Activated CD4-positive, CD25-positive, alpha-beta regulatory T cell treated with anti-CD3 and anti-CD28 coated beads, Interleukin-2, amount 50 U/mL, for 72 hours (primary cell): ENCODE results near the gene CPNE6.

Experiments used
- DNase-seq: peaks from one replicate; pipeline ENCODE4 v3.0.0; 2021

CPNE6 gene

DNA sequence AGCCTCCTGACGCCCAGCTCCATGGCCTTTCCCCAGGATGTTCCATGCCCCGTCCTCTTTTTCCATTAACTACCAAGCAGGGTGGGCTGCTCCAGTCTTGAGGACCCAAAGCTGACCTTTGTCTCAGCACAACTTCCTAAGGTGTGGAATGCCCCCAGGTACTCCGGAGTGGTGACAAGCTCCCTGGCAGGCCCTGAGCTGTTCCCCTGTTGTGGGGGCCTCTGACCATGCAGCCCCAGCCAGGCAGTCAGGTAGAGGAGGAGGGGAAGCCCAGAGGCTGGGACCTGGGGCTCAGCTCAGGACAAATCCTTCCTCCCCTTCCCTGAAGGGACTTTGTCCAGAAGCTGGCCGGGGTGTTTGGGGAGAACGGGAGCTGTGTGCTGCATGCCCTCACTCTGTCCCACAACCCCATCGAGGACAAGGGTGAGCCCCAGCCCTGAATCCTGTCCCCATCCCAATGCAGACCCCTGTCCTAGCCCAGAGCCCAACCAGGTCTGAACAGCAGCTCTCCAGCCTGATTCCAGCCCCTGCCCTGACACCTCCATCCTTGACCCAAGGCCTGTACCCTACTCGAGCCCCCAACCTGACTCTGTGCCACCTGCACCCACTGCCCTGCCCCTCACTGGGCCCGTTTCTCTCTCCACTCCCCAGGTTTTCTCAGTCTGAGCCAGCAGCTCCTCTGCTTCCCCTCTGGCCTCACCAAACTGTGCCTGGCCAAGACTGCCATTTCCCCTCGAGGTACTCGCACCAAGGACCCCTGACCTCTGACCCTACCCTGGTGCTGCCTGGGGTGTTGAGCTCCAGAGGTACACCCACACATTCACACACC lies 15.2 kb upstream of the CPNE6 start:
- DNase-seq, result peak; percentile 22

DNA sequence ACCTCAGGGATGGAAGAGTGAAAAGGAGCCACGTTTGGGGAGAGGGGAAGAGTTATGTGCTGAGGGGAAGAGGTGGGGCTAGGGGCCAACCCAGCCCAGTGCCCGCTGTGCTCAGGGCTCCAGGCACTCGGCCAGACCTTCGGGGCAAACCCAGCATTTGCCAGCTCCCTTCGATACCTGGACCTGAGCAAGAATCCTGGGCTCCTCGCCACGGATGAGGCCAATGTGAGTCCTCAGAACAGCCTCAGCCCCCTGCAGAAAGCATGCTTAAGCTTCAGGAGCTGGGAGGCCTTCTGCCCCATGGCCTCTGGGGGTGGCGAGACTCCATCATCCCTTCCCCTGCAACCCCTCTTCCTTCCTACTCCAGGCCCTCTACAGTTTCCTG lies 14.6 kb upstream of the CPNE6 start:
- peak; percentile 26 for DNase-seq

- DNase-seq, result peak; percentile 25
These were observed 14.1 kb upstream of the CPNE6 start for GRCh38 chr14:24057271-24057670.

DNA sequence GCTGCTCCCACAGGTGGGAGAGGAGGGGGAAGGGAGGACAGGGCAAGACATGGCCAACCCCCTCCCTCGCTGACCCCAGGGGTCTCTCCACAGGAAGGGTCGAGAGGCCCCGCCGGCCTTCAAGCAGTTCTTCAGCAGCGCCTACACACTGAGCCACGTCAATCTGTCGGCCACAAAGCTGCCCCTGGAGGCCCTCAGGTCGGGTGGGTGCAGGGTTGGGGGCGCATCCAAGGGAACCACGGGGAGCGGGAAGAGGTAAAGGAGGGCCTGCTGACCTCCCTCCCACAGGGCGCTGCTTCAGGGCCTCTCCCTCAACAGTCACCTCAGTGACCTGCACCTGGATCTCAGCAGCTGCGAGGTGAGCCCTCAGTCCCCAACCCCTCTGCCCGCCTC lies 13.5 kb upstream of the CPNE6 start:
- no peak for DNase-seq

DNA sequence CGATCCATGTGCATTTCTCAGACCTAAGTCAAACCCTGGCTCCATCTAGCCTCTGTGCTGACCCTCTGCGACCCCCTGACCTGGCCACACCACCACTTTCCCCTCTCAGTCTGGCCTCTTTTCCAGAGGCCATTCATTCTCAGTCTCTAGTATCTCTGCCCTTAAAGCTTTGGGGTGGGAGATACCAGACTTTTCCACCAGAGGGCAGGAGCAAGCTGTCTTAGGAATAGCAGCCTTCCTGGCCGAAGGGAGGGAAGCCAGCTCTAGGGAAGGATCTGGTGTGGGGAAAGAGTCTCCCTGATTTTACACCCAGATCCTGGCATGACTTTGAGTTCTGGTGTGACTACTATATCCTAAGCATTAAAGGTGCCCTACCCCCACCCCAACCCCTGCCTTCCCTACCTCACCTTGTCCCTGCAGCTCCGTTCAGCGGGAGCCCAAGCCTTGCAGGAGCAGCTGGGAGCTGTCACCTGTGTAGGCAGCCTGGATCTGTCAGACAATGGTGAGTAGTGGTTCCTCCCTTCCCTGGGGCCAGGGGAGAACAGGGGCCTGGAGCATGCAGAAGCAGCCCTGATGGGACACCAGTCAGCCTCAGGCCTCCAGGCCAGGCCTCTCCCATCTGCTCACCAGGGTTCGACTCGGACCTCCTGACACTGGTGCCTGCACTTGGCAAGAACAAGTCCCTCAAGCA lies 13.0 kb upstream of the CPNE6 start:
- DNase-seq, result peak; percentile 60

DNA sequence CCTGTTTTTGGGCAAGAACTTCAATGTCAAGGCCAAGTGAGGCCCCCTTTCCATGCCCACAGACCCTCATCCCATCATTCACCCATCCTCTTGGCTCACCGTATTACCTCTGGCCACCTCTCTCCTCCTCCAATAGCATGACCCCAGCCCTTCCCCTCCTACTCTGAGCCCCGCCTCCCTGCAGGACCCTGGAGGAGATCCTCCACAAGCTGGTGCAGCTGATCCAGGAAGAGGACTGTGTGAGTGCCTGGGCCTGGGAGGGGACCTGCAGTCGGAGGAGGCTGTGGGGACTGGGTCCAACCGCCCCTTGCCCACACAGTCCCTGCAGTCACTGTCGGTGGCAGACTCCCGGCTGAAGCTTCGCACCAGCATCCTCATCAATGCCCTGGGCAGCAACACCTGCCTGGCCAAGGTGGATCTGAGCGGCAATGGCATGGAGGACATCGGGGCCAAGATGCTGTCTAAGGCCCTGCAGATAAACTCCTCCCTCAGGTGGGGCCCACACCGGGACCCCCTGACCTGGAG lies 12.3 kb upstream of the CPNE6 start:
- DNase-seq, result no peak

- DNase-seq, result no peak
These were observed 11.4 kb upstream of the CPNE6 start for GRCh38 chr14:24059841-24060388.

DNA sequence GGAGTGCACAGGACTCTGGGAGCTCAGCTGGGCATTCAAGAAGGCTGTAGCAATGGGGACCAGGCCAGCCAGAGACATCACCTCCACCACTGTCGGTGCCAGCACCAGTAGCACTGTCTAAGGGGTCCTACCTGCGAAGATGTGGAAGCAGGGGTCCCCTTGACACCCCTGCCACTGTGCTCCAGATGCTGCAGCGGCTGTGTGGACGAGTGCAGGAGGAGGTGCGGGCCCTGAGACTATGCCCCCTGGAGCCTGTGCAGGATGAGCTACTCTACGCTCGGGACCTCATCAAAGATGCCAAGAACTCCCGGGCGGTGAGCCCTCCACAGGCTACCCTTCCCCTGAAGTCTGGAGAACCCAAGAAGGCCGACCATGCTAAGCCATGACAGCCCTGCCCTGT lies 10.9 kb upstream of the CPNE6 start:
- DNase-seq, result no peak

DNA sequence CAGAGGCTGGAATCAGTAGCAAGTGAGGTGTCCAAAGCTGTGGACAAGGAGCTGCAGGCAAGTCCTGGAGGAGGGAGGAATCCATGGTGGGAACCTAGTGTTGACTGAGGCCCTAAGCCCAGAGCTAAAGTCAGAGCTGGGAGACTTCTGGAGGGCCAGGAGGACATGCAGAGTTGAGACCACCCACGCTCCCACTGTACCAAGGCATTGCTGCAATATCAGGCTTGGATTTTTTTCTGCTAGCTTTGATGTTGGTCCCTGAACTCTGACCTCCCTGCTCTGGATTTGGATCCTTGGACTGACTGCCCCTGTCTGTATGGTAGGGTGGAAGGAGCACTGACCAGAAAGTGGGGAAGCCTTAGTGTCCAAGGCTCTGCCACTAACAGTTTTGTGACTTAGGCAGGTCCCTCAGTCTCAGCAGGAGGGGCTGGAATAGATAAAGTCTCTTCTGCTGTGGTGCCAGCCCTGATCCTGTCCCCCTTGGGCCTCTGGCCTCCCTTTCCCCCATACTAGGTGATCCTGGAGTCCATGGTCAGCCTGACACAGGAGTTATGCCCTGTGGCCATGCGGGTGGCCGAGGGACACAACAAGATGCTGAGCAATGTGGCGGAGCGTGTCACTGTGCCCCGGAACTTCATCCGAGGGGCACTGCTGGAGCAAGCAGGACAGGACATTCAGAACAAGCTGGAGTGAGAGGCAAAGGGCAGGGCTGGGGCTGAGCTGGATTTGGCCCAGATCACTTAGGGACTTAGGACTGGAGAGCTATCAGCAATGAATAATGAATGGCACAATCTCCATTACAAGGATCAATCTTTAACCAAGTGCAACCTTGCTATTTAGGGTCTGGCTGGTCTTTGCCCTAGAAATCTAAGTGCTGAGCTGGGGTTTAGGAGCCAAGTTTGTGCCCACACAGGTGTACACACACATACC lies 10.1 kb upstream of the CPNE6 start:
- no peak for DNase-seq

DNA sequence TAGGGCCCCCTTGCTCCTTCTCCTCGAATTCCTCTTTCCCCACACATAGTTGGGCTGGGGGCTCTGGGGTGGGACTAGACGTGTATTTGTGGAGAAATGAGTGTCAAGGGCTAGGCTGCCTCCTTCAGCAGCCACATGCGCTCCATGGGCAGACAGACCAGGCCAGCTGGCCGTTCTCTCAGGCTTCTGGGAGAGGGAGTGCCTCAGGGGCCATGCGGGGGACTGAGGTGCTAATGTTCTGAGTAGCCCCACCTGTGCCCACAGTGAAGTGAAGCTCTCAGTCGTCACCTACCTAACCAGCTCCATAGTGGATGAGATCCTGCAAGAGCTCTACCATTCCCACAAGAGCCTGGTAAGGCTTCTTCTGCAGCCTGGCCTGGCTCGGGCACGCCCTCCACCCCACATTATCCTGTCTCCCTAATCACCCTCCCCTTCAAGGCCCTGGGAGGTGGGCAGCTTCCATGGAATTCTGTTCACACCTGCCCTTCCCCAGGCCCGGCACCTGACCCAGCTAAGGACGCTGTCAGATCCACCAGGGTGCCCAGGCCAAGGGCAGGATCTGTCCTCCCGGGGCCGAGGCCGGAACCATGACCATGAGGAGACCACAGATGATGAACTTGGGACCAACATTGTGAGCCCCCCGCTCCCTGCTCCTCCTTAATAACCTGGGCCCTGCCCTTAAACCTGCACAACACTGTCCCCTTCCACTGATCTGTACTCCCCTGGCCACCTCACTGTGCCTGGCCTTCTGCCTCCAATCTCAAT lies 9.0 kb upstream of the CPNE6 start:
- no peak for DNase-seq

- DNase-seq, result no peak
These were observed 8.0 kb upstream of the CPNE6 start for GRCh38 chr14:24063263-24063836.

GRCh38 chr14:24064091-24064795 lies 7.1 kb upstream of the CPNE6 start:
- DNase-seq, result no peak

GRCh38 chr14:24064856-24065255 lies 6.5 kb upstream of the CPNE6 start:
- DNase-seq, result no peak

DNA sequence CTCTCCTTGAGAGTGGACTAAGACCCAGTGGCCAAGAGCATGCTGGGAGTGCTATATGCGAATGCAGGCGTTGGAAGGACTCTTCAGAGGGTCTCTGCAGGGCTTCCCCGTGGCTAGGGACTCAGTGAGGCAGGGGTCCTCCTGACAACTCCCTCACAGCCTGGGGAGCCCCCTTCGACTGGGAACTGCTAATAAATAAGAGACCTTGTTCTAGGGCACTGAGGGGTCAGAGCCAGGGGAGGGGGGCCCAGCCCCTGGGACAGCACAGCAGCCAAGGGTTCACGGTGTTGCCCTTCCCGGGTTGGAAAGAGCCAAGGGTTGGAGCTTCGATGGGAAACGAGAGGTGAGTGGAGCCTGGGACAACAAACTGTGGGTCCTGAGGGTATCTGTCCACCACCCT lies 6.0 kb upstream of the CPNE6 start:
- DNase-seq, result no peak

- no peak for DNase-seq
These were observed 4.7 kb upstream of the CPNE6 start for GRCh38 chr14:24066496-24067132.

DNA sequence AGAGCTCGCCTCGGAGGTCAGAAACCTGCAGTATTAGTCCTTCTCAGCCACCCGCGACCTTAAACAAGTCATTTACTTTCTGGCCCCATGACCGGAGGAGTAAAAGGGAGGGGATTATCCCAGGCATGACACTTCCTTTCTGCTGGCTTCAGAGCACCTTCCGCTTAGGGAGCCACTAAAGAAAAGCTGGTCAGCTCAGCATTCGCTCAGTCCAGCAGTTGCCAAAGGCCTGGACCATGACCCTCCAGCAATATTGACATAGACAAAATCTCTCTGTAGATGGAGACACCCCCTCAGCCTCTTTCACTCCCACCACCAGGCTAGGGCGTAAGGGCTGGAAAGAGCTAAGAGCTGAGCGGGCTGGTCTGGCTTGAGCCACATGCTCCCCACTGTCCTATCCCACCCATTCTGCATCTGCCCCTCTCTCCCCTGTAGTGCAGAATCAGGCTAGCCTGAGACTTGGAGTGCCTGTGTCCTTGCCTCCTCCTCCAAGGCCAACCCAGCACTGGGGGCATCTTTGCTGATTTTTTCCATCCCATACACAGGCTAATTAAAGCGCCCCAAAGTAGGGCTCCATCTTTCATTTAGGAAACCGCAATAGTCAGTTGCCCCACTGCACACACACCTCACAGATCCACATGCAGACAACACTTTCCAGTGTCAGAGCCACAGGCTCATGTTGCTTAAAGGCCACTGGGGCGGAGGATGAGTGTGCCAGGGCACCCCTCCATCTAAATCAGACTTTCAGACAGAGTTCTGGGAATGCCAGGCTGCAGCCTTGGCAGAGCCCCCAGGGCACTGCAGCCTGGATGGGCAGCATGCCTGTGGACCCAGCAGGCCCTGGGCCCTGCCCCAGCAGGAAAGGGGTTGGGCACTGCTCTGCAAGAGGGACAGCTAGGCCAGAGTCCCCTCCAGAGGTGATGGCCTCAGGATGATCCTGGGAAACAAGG lies 4.0 kb upstream of the CPNE6 start:
- DNase-seq, result no peak

- no peak for DNase-seq
These were observed 2.5 kb upstream of the CPNE6 start for GRCh38 chr14:24068711-24069410.

GRCh38 chr14:24069411-24069735 lies 2.0 kb upstream of the CPNE6 start:
- DNase-seq, result no peak
